ENCODE results near the gene FLNB.

The FLNB gene

GRCh38 chr3:58009026-58009748 lies 965 bp downstream of the FLNB start:
- peak in 1 of 2 donors; percentile 10 for DNase-seq (ENCODE audit: low read depth in 2 of 2)

GRCh38 chr3:58009749-58010535 lies 1.7 kb downstream of the FLNB start:
- DNase-seq (ENCODE audit: low read depth in 2 of 2) = no peak

- DNase-seq (ENCODE audit: low read depth in 2 of 2) = no peak
Observed at GRCh38 chr3:58010562-58010961, 2.3 kb downstream of the FLNB start.

GRCh38 chr3:58011580-58011979 lies 3.4 kb downstream of the FLNB start:
- DNase-seq (ENCODE audit: low read depth in 2 of 2) = no peak

- DNase-seq (ENCODE audit: low read depth in 2 of 2) = no peak
Observed at GRCh38 chr3:58012302-58012701, 4.1 kb downstream of the FLNB start.

- DNase-seq (ENCODE audit: low read depth in 2 of 2) = no peak
Observed at GRCh38 chr3:58013099-58013498, 4.9 kb downstream of the FLNB start.

GRCh38 chr3:58013973-58014649 lies 5.9 kb downstream of the FLNB start:
- no peak for DNase-seq (ENCODE audit: low read depth in 2 of 2)

GRCh38 chr3:58015520-58015915 lies 7.3 kb downstream of the FLNB start:
- DNase-seq (ENCODE audit: low read depth in 2 of 2) = no peak

- DNase-seq (ENCODE audit: low read depth in 2 of 2) = no peak
Observed at GRCh38 chr3:58016710-58017109, 8.5 kb downstream of the FLNB start.

GRCh38 chr3:58018892-58019742 lies 10.9 kb downstream of the FLNB start:
- no peak for DNase-seq (ENCODE audit: low read depth in 2 of 2)

- DNase-seq (ENCODE audit: low read depth in 2 of 2) = no peak
Observed at GRCh38 chr3:58020783-58021071, 12.5 kb downstream of the FLNB start.

GRCh38 chr3:58021072-58021959 lies 13.1 kb downstream of the FLNB start:
- DNase-seq (ENCODE audit: low read depth in 2 of 2) = no peak

- no peak for DNase-seq (ENCODE audit: low read depth in 2 of 2)
Observed at GRCh38 chr3:58021962-58022361, 13.7 kb downstream of the FLNB start.

GRCh38 chr3:58022490-58022889 lies 14.3 kb downstream of the FLNB start:
- DNase-seq (ENCODE audit: low read depth in 2 of 2) = no peak

GRCh38 chr3:58023531-58023930 lies 15.3 kb downstream of the FLNB start:
- no peak for DNase-seq (ENCODE audit: low read depth in 2 of 2)

GRCh38 chr3:58025406-58025805 lies 17.2 kb downstream of the FLNB start:
- DNase-seq (ENCODE audit: low read depth in 2 of 2) = no peak

GRCh38 chr3:58025837-58026569 lies 17.8 kb downstream of the FLNB start:
- no peak for DNase-seq (ENCODE audit: low read depth in 2 of 2)

GRCh38 chr3:58026598-58026997 lies 18.4 kb downstream of the FLNB start:
- no peak for DNase-seq (ENCODE audit: low read depth in 2 of 2)

- no peak for DNase-seq (ENCODE audit: low read depth in 2 of 2)
Observed at GRCh38 chr3:58027704-58028317, 19.6 kb downstream of the FLNB start.

GRCh38 chr3:58028902-58029301 lies 20.7 kb downstream of the FLNB start:
- no peak for DNase-seq (ENCODE audit: low read depth in 2 of 2)

Measured in stimulated activated CD8-positive, alpha-beta memory T cell treated with anti-CD3 and anti-CD28 coated beads, Interleukin-7, amount 100 ng/mL, for 1 hour (primary cell).